H1 (cell line): ENCODE data around the gene TBC1D9. TPM values are rescaled to one million over a fixed set of nuclear protein-coding genes. Genes with fewer than 3 reads are reported as not detected.

Source experiments
- CTBP2 ChIP-seq: IDR thresholded peaks from 2 replicates; pipeline ENCODE4 v1.7.0; 2011; ENCODE audit warnings: borderline replicate concordance, mild to moderate bottlenecking, moderate library complexity, mixed read lengths, low read length; ENCODE audit not compliant: insufficient read depth, insufficient read length
- EGR1 ChIP-seq: IDR thresholded peaks from 2 replicates; pipeline ENCODE4 v1.6.1; 2011; ENCODE audit warnings: low read depth, low read length, borderline replicate concordance
- EP300 ChIP-seq, 2 experiments: IDR thresholded peaks; 1 replicate in 1 of 2; 2 replicates in 1 of 2; pipeline ENCODE4 v1.6.1; 2011 to 2012; ENCODE audit warnings: low read depth in 2 of 2, low read length in 2 of 2, mild to moderate bottlenecking in 2 of 2, borderline replicate concordance in 1 of 2, inconsistent platforms in 1 of 2, moderate library complexity in 1 of 2
- GABPA ChIP-seq: IDR thresholded peaks from 2 replicates; pipeline ENCODE4 v1.6.1; 2011; ENCODE audit warnings: mild to moderate bottlenecking, low read length, moderate library complexity, borderline replicate concordance; ENCODE audit not compliant: insufficient read depth
- GTF2F1 ChIP-seq: IDR thresholded peaks from 2 replicates; pipeline ENCODE4 v1.6.1; 2012; ENCODE audit warnings: low read depth, low read length, improper control_type of control experiment, borderline replicate concordance
- HDAC2 ChIP-seq, 2 experiments: fragments of 300-600 bp in 1 of 2; sonication (generic) in 1 of 2; IDR thresholded peaks; 2 replicates each; pipeline ENCODE4 v1.6.1; 2011 to 2012; ENCODE audit warnings: low read depth in 2 of 2, low read length in 2 of 2, mild to moderate bottlenecking in 2 of 2, moderate library complexity in 2 of 2, borderline replicate concordance in 1 of 2, inconsistent platforms in 1 of 2
- NRF1 ChIP-seq: IDR thresholded peaks from 2 replicates; pipeline ENCODE4 v1.6.1; 2011; ENCODE audit warnings: mild to moderate bottlenecking, low read depth, low read length, improper control_type of control experiment
- POLR2A ChIP-seq, 2 experiments: IDR thresholded peaks; 1 replicate in 1 of 2; 2 replicates in 1 of 2; pipeline ENCODE4 v1.6.1; 2011; ENCODE audit warnings: low read depth in 2 of 2, low read length in 2 of 2, mild to moderate bottlenecking in 2 of 2; ENCODE audit errors: control extremely low read depth in 1 of 2
- SAP30 ChIP-seq: fragments of 300-600 bp; sonication (generic); IDR thresholded peaks from 2 replicates; pipeline ENCODE4 v1.7.1; 2012; ENCODE audit warnings: low read length, moderate library complexity, mild to moderate bottlenecking, inconsistent platforms; ENCODE audit not compliant: insufficient read depth, insufficient replicate concordance
- TEAD4 ChIP-seq: IDR thresholded peaks from 2 replicates; pipeline ENCODE4 v1.6.1; 2012; ENCODE audit warnings: low read depth, low read length, inconsistent platforms, mixed read lengths
- polyA plus RNA-seq, 7 experiments: library from polyadenylated mRNA; depleted of rRNA in 3 of 7; stranded (reverse) in 5 of 7; unstranded in 2 of 7; fragments of >200 nt in 5 of 7; fragments of 200-250 nt in 2 of 7; gene quantifications; 1 replicate in 5 of 7; 2 replicates in 1 of 7; 4 replicates in 1 of 7; pipeline versions ENCODE4 v1.2.1 to v1.2.3, GENCODE V29; 2011 to 2013; ENCODE audit warnings: missing spikeins in 2 of 7, mixed read lengths in 2 of 7
- total RNA-seq: library from RNA; stranded (reverse); fragmentation: NEBNext Ultra II Directional; extraction: Animal tissue kit (Norgen Biotek cat#: 25700); gene quantifications from 2 replicates; pipeline ENCODE4 v1.2.1, GENCODE V29; 2021

Gene TBC1D9
- total and polyA plus RNA-seq, 2 of the 8 experiments (the other 6 are each of a cell fraction or from before 2014, with no cell fraction given) = 0.94 to 1.0 TPM

- TF ChIP-seq NRF1 (no peak), CTBP2 (no peak), GTF2F1 (no peak), GABPA (no peak), TEAD4 (no peak), SAP30 (no peak), POLR2A (IDR thresholded peaks at IDR 0.05; ENCODE audit: control extremely low read depth in 1 of 2, low read depth in 2 of 2, low read length in 2 of 2) (no peak), EP300 (IDR thresholded peaks at IDR 0.05; ENCODE audit: borderline replicate concordance in 1 of 2, low read depth in 2 of 2, low read length in 2 of 2) (no peak), EGR1 (no peak), HDAC2 (IDR thresholded peaks at IDR 0.05; ENCODE audit: borderline replicate concordance in 1 of 2, low read depth in 2 of 2, low read length in 2 of 2) (no peak)
Measured at GRCh38 chr4:140754918-140755773, 1.0 kb downstream of the TBC1D9 start (continued).
